HG03575 (cell line): ENCODE results near the gene ERBB4.

ENCODE experiments used
- ATAC-seq: cut with Tn5 transposase; IDR thresholded peaks from one replicate; pipeline ENCODE4 v1.9.1; 2021; ENCODE audit not compliant: unreplicated experiment, insufficient number of reproducible peaks, low FRiP score; ENCODE audit errors: extremely low read depth

The ERBB4 gene

DNA sequence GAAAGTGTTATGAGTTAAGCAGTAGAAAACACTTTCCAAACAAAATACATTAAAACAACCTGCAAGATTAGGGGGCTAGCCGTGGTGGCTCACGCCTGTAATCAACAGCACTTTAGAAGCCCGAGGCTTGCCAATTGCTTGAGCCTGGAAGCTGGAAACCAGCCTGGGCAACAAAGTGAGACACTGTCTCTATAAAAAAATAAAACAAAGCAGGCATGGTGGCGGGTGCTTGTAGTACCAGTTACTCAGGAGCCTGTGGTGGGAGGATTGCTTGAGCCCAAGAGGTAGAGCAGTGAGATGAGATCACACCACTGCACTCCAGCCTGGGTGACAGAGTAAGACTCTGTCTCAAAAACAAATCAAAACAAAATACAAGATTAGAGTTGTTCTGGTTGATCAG lies 208.3 kb downstream of the ERBB4 start:
- no peak for ATAC-seq

DNA sequence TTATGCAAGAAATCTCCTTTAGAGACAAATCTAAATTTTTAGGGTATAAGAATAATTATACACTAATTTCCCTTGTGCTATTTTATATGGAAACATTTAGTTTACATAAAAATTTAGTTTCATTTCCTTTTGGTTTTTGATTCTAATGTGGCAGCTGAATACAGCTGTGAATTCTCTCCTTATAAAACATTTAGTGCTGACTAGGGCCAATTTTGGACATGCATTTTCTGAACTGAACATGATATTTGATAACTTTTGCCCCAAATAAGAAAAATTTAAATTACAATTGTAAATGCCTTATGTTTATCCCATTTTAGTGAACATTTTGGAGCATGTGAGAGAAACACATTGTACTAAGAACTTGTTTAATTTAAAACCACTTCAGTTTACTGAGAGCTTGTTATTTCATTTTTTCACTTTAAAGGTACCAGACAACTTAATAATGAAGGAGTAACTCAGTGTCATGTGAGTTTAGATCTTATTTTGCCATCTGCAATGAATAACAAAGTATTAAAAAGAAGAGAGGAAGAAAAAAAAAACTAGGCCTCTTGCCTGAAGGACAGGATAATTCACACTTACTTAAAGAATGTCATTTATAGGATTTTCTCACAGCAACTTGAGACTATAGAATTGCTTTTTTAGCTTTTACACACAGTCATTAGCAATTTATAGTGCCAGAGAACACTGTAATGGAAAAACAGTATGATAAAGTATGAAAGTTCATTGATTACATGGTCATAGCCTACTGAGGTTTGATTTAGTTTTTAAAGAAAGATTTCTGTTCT lies 209.7 kb downstream of the ERBB4 start:
- no peak for ATAC-seq

- ATAC-seq: no peak
These were observed 210.5 kb downstream of the ERBB4 start for GRCh38 chr2:212328136-212328535.

- ATAC-seq: no peak
These were observed 211.3 kb downstream of the ERBB4 start for GRCh38 chr2:212327171-212327809.

GRCh38 chr2:212318636-212319035 lies 220.0 kb downstream of the ERBB4 start:
- ATAC-seq: no peak

DNA sequence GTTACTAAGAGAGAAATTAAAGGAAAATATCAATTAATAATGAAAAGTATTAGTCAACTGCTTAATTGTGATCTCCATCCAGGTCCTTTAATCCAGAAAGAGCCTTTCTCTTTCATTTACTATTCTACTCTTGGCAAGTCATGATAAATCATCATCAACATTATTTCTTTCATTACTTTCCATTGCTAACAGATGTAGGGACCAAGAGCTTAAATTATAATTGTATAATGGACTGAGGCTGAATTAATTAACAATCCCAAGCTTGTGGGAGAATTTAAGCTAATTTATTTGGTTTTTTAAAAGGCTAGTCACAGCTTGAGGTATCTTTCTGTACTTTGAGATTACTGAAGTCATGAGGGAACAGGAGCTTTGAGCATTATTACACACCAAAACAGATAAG lies 223.9 kb downstream of the ERBB4 start:
- ATAC-seq: no peak

DNA sequence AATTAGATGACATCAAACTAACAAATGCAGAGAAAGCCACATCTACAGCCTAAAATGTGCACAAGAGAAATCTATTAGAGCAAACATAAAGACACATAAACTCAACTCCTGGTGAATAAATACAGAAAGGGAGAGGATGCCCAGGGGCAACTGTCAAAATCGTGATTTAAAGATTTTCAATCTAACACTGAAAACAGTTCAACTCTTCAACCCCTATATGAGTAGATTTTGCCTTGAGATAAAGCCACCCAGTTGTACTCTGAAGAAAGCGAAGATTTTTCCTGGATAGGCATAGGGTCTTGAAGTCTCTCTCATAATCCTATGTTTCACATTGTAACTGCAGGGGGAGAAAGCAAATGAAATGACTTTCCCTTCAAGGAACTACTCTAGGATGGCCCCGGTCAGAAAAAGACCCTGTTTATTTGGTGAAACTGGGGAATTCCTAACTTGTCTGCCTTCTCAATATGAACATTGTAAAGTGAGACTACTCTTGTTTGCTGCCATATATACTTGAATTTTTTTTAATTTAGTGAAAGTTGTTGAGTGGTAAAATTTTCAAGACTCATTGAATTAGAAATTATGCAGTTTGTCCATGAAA lies 226.7 kb downstream of the ERBB4 start:
- no peak for ATAC-seq

DNA sequence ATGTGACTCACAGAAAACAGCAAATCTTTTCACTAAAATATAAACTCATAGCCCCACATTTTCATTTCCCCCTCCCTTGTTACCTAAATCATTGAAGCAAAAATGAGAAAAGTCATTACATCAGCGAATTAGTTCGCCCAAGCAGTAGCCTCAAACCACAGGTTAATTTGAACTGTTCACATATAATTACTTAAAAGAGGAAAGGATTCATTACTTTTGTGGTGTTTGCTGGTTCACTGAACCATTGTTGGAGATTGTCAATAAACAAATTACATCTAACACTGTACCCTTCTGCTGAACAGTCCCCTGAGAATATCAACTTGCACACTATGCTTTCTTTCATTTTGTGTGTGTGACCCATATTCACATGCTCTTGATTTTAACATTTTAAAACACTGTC lies 238.7 kb downstream of the ERBB4 start:
- no peak for ATAC-seq

GRCh38 chr2:212299333-212299732 lies 239.3 kb downstream of the ERBB4 start:
- no peak for ATAC-seq

DNA sequence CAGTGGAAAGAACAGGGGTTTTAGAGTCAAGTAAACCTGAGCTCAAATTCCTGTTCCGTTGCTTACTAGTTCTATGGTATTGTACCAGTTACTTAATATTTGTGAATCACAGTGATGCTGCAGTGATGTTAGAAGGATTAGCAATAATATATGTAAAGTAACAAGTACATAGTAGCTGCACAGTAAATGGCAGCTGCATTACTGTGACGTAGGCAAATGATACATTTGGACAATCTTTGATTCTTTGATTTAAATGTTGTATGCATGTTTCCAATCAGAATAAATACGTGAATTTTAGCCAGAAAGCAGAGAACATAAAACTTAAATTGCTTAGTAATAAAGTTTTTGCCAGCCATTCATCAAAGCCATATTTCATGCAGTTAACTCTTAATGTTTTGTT lies 243.0 kb downstream of the ERBB4 start:
- no peak for ATAC-seq

- ATAC-seq: no peak
These were observed 243.8 kb downstream of the ERBB4 start for GRCh38 chr2:212294816-212295215.

GRCh38 chr2:212289301-212289700 lies 249.3 kb downstream of the ERBB4 start:
- no peak for ATAC-seq

DNA sequence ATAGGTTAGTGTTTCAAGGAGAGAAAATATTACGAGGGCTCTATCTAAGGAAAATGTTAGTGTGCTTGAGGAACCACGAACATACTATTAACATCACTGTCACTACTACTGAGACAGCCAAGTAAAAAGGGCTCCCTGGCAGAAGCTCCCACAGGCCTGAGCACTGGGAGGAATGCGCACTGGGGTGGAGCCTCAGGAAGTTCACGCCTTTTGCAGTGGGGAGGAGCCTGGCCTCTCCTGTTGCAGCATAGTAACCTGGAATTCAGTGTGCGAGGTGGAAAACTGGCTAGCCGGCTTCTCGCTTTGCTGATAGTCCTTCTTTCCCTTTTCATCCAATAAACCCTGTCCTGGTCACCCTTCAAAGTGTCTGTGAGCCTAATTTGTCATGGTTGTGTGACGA lies 250.3 kb downstream of the ERBB4 start:
- no peak for ATAC-seq

DNA sequence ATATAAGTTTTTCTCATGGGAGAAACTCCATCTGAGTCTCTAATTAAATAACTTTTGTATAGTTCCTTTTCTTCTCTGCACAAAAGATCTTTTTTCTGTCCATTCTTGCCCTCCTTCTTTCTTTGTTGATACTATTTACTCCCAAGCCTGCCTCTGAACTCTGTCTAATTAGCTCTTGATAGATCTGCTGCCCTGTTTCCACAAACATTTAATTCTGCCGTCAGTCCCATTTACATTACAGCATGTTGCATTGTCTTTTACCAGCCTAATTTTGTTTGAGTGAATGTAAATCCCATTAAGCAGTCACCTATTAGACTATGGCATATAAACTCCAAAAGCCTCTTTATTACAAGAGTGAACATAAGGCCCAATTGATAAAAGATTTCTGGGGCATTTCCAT lies 254.4 kb downstream of the ERBB4 start:
- ATAC-seq: no peak

DNA sequence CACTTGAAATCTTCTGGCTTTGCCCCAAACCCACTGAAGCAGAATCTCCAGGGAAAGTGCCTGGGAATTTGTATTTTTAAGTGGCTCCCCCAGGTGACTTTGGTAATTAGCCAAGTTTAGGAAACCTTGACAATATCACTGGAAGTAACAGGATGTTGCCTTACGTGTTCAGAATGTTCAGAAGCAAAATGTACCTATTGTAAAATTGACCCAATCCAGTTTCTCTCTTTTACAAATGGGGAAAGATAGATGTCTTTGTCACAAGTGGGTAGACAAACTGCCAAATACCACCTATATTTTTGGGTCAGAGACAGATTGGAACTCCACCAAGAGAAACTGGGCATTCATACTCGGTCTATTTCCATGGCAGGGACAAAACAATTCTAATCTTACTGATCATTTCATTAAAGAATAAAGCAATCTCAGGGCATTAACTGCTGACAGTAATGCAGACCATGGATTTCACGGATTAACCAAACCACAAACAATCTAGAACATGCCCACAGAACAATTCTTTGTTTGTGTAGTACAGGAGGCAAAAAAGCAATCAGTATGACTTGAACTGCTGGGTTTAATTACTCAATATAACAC lies 255.8 kb downstream of the ERBB4 start:
- no peak for ATAC-seq

DNA sequence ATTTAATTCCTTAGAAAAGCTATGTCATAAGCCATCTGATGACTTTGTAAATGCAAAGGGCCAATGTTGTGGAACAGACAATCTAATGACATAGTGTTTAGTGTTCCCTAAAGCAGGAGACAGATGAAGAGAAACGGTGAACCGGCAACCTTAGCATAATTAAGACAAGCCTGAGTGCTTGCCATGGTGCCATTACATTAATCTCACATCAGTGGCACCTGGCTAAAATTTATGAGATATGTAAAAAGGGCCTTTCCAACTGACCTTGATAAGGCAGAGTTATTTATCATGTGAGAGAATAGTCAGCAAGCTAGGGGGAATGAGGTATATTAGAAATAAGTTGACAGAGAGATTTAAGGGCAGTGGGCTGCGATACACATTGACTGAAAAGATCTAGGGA lies 261.8 kb downstream of the ERBB4 start:
- ATAC-seq: no peak

GRCh38 chr2:212274215-212274614 lies 264.4 kb downstream of the ERBB4 start:
- ATAC-seq: no peak

GRCh38 chr2:212271583-212271982 lies 267.0 kb downstream of the ERBB4 start:
- ATAC-seq: no peak

DNA sequence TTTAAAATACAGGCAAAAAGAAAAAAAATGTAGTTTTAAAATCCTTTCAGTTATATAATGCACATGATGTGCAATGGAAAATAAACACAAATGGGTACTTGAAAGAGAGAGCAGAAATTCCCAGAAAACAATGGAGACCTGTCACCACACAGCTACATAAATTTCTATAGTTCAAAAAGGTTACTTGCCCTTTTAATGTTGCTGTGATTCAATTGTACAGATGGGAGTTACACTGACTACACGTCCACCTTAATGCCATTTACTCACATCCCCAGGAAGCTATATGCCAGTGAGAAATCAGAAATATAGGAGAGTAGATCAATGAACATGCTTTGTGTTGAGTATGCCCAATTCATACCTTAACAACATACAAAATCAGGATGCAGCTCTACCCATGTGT lies 269.6 kb downstream of the ERBB4 start:
- ATAC-seq: no peak

- ATAC-seq: no peak
These were observed 272.3 kb downstream of the ERBB4 start for GRCh38 chr2:212266297-212266696.
